ENCODE data around the gene HRAS.

Gene HRAS

DNA sequence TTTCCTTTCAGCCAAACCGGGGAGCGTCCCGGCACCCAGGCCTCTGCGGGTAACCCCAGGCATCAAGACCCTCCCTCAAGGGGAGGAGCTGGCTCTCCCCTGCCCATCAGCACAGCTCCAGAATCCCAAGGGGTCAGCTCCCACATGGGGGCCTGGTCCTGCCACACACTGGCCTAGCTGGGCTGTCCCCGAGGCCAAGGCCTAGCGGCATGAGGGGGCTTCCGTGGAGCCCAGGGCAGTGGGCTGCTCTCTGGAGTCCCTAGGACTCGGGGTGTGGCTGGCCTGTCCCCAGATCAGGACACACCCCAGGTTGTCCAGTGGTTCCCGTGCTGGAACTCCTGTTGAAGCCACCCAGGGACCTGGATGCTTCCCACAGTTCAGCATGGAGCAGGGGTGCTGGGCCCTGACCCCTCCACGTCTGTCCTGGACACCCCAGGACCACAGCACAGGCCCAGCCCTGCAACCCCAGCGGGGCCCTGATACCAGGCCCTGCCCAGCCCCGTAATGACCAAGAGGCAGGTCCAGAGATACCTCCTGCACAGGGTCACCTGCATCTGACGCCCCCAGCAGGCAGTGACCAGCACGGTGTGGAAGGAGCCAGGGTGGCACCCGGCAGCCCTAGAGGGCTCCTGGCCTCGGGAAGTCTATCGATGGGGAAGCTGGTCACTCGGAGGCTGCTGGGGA is 5.5 kb downstream of the HRAS start:
- no peak for TF ChIP-seq CTCF (conservative IDR thresholded peaks at IDR 0.05; ENCODE audit: low read length)

DNA sequence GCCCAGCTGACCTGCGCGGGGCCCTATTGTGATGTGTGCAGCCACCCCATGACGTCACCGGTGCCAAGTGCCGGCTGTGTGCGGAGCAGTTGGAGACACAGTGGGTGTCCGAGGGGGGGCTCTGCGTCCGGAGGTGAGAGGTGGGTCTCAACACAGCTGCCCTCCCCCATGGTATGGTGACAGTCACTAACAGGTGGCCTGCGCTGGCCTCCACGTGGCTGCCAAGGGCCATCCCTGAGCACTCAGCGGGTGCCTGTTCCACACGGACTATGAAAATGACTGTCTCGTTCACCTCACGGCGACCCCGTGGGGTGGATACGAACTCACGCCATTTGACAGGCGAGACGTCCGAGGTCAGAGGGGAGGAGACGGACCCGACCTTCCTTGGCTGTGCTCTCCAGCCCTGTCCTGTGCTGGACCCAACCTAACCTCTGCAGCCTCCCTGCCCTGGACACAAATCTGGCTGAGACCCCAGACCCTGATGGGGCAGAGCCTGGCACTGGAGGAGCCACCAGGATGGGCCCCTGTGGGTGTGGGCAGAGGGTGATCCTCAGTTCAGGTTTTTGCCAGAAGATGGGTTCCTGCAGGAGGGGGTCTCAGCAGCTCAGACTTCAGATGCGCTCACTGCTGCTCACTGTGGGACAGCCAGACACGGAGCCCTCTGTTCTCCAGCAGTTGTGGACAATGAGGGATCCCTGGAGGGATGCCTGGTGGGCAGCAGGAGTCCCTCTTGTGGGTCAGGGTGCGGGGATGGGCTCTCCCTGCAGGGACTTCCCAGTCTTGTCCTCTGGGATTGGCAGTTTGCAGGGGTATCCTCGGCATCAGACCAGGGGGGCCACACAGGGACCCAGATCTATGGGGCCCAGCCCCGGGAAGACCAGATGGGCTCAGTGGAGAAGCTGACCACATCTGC is 6.3 kb downstream of the HRAS start:
- H3K4me3 ChIP-seq (ENCODE audit: low read length) = no peak overlapping the region
- DNase-seq (ENCODE audit: low read depth) = no peak
- no peak for TF ChIP-seq CTCF (conservative IDR thresholded peaks at IDR 0.05; ENCODE audit: low read length)

More for the DNA sequence above, 5.5 kb downstream of the HRAS start:
- no peak overlapping the region for H3K4me3 ChIP-seq (ENCODE audit: low read length)
- DNase-seq (ENCODE audit: low read depth) = no peak

DNA sequence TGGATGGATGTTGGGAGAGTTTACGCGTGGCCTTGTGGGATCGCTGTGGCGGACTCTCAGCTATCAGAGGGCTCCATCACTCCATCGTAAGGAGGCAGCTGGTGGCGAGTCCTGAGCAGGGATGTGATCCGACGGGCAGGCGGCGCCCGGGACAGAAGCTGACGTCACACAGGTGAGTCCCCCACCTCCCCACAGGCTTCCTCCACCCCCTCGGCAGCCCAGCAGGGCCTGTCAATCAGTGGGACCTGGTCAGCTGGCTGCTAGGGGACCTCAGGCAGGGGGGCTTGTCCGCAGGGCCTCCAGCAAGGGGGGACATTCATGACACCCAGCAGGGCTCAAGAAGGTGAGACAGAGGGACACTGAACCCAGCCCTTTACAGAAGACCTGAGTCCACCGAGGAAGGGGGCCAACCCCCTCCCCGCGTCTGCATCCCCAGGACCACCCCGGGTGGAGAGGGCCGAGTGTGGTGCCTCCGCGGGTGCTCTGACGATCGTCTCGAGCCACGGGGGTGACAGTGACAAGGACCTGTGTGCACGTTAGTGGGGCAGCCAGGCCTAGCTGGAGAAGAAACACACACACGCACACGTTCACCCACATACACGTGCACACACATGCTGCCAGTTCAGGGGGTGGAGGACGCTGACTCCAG is 7.1 kb downstream of the HRAS start:
- H3K4me3 ChIP-seq (ENCODE audit: low read length) = no peak overlapping the region
- no peak for TF ChIP-seq CTCF (conservative IDR thresholded peaks at IDR 0.05; ENCODE audit: low read length)
- no peak for DNase-seq (ENCODE audit: low read depth)

DNA sequence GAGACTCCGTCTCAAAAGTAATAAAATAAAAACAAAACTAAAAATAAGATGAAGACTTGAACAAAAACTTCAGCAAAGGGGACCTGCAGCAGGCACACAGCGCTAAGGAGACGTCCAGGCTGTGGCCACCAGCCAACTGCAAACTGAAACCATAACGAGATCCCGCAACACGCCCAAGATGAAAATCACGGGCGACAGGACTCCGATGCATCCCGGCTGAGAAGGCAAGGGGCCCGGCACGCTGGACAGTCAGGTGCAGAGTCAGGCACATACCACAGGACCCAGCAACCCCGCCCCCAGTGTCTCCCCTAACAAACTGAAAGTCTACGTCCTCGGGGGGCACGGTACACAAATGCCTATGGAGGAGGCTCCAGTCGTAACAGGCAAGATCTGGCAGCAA is 9.2 kb downstream of the HRAS start:
- no peak for DNase-seq (ENCODE audit: low read depth)
- H3K4me3 ChIP-seq (ENCODE audit: low read length) = no peak overlapping the region
- no peak for TF ChIP-seq CTCF (conservative IDR thresholded peaks at IDR 0.05; ENCODE audit: low read length)

- DNase-seq (ENCODE audit: low read depth) = no peak
- H3K4me3 ChIP-seq (ENCODE audit: low read length) = no peak overlapping the region
- no peak for TF ChIP-seq CTCF (conservative IDR thresholded peaks at IDR 0.05; ENCODE audit: low read length)
Measured at GRCh38 chr11:521177-521688, 14.1 kb downstream of the HRAS start.

GRCh38 chr11:520428-521176 is 14.8 kb downstream of the HRAS start:
- DNase-seq (ENCODE audit: low read depth) = no peak
- H3K4me3 ChIP-seq (ENCODE audit: low read length) = no peak overlapping the region
- no peak for TF ChIP-seq CTCF (conservative IDR thresholded peaks at IDR 0.05; ENCODE audit: low read length)
